IMR-90 (cell line): ENCODE measurements around the gene ANKRD24. TPM values are rescaled to one million over a fixed set of nuclear protein-coding genes. Genes with fewer than 3 reads are reported as not detected.
"Not testable (repeated sequence)": the region's sequence is repeated elsewhere in the genome, so short reads cannot be mapped to it uniquely, and the experiment has no call there.

Experiments
- ATAC-seq: fragments of 200-7000 bp; cut with Tn5 transposase; 2 replicates; pipeline ENCODE4 v1.9.1; 2020; ENCODE audit warnings: low read depth, mild to moderate bottlenecking, moderate library complexity
- BruUV-seq: library from RNA; stranded (reverse); fragments of 400-500 nt; replicated peaks from 2 replicates; lab custom pipeline; 2021; lab: Mats Ljungman, UMichigan
- CTCF ChIA-PET: fragments of 300-600 bp; formaldehyde crosslinking; extraction: SDS; loops from one replicate; lab custom pipeline; 2021; ENCODE audit warnings: antibody characterized with exemption; lab: Yijun Ruan, JAX
- POLR2A ChIA-PET: fragments of 300-600 bp; sonication (Branson Sonifier 250); formaldehyde crosslinking; loops from one replicate; lab custom pipeline; 2022; ENCODE audit warnings: antibody characterized with exemption; ENCODE audit not compliant: unreplicated experiment; lab: Charles Lee
- DNase-seq: peaks from one replicate; pipeline ENCODE4 v3.0.0; 2013
- H2AFZ ChIP-seq: replicated peaks from 2 replicates; pipeline ENCODE3; 2013; ENCODE audit warnings: low read length, mild to moderate bottlenecking; ENCODE audit not compliant: poor library complexity
- H2AK5ac ChIP-seq: 2 replicates; pipeline ENCODE4 v1.6.1; 2013; ENCODE audit warnings: low read depth, low read length, inconsistent platforms
- H2AK9ac ChIP-seq: replicated peaks from 2 replicates; pipeline ENCODE3; 2013; ENCODE audit warnings: mild to moderate bottlenecking, low read depth, low read length, moderate library complexity; ENCODE audit not compliant: poor library complexity
- H2BK120ac ChIP-seq: 2 replicates; pipeline ENCODE4 v1.6.1; 2013; ENCODE audit warnings: low read depth, low read length, inconsistent platforms
- H2BK15ac ChIP-seq: 3 replicates; pipeline ENCODE4 v1.6.1; 2013; ENCODE audit warnings: low read depth, low read length, inconsistent platforms
- H2BK20ac ChIP-seq: 2 replicates; pipeline ENCODE4 v1.6.1; 2013; ENCODE audit warnings: low read depth, mild to moderate bottlenecking, inconsistent platforms, low read length, moderate library complexity
- H2BK5ac ChIP-seq: 2 replicates; pipeline ENCODE4 v1.6.1; 2013; ENCODE audit warnings: mild to moderate bottlenecking, low read depth, low read length, inconsistent platforms; ENCODE audit not compliant: poor library complexity, severe bottlenecking
- H3K14ac ChIP-seq: replicated peaks from 2 replicates; pipeline ENCODE4 v1.6.1; 2013; ENCODE audit warnings: low read depth, low read length, inconsistent platforms
- H3K18ac ChIP-seq: 2 replicates; pipeline ENCODE4 v1.6.1; 2013; ENCODE audit warnings: low read depth, low read length, control low read depth
- H3K23ac ChIP-seq: 2 replicates; pipeline ENCODE4 v1.6.1; 2013; ENCODE audit warnings: low read depth, low read length, inconsistent platforms
- H3K27ac ChIP-seq: 2 replicates; pipeline ENCODE4 v1.5.1; 2013; ENCODE audit warnings: mild to moderate bottlenecking, control low read depth, low read length; ENCODE audit not compliant: insufficient read depth
- H3K27me3 ChIP-seq: 2 replicates; pipeline ENCODE4 v1.6.1; 2013; ENCODE audit warnings: low read length; ENCODE audit not compliant: control insufficient read depth, insufficient read depth
- H3K36me3 ChIP-seq: 2 replicates; pipeline ENCODE4 v1.6.1; 2013; ENCODE audit warnings: low read length, mixed read lengths; ENCODE audit not compliant: control insufficient read depth, insufficient read depth
- H3K4ac ChIP-seq: 2 replicates; pipeline ENCODE4 v1.6.1; 2013; ENCODE audit warnings: low read depth, low read length, inconsistent platforms
- H3K4me1 ChIP-seq: 2 replicates; pipeline ENCODE4 v1.6.1; 2013; ENCODE audit warnings: low read length, mixed read lengths; ENCODE audit not compliant: control insufficient read depth, insufficient read depth
- H3K4me2 ChIP-seq: 2 replicates; pipeline ENCODE4 v1.6.1; 2013; ENCODE audit warnings: low read depth, mild to moderate bottlenecking, control low read depth, low read length, moderate library complexity
- H3K4me3 ChIP-seq: 2 replicates; pipeline ENCODE4 v1.5.1; 2013; ENCODE audit warnings: low read depth, mild to moderate bottlenecking, control low read depth, low read length, moderate library complexity; ENCODE audit not compliant: insufficient read depth
- H3K56ac ChIP-seq: 2 replicates; pipeline ENCODE4 v1.6.1; 2013; ENCODE audit warnings: low read length, inconsistent platforms; ENCODE audit not compliant: insufficient read depth; ENCODE audit errors: extremely low read depth
- H3K79me1 ChIP-seq, 2 experiments: 2 replicates each; pipeline ENCODE4 v1.6.1; 2013; ENCODE audit warnings: low read length in 2 of 2, inconsistent platforms in 1 of 2, low read depth in 1 of 2
- H3K9ac ChIP-seq: 2 replicates; pipeline ENCODE4 v1.6.1; 2013; ENCODE audit warnings: low read depth, low read length, control low read depth
- H3K9me1 ChIP-seq: 2 replicates; pipeline ENCODE4 v1.6.1; 2013; ENCODE audit warnings: low read length, inconsistent platforms; ENCODE audit not compliant: insufficient read depth
- H3K9me3 ChIP-seq: 2 replicates; pipeline ENCODE4 v1.6.1; 2013; ENCODE audit warnings: low read length; ENCODE audit not compliant: control insufficient read depth, insufficient read depth
- H4K20me1 ChIP-seq: 2 replicates; pipeline ENCODE4 v1.6.1; 2013; ENCODE audit warnings: low read length, inconsistent platforms; ENCODE audit not compliant: insufficient read depth
- H4K5ac ChIP-seq: 2 replicates; pipeline ENCODE4 v1.6.1; 2013; ENCODE audit warnings: mild to moderate bottlenecking, low read depth, low read length, control low read depth
- H4K8ac ChIP-seq, 2 experiments: 2 replicates each; pipeline ENCODE4 v1.6.1; 2013; ENCODE audit warnings: low read depth in 2 of 2, low read length in 2 of 2, control low read depth in 1 of 2, inconsistent platforms in 1 of 2
- H4K91ac ChIP-seq: 2 replicates; pipeline ENCODE4 v1.6.1; 2013; ENCODE audit warnings: low read depth, low read length, inconsistent platforms; ENCODE audit not compliant: insufficient read depth
- MAZ ChIP-seq: IDR thresholded peaks from 2 replicates; pipeline ENCODE4 v1.6.1; 2012; ENCODE audit warnings: low read depth, mild to moderate bottlenecking, low read length, improper control_type of control experiment, moderate library complexity, borderline replicate concordance
- NFE2L2 ChIP-seq: fragments of 150-350 bp; IDR thresholded peaks from 2 replicates; pipeline ENCODE4 v1.6.1; 2016; ENCODE audit warnings: low read depth, mild to moderate bottlenecking, low read length
- WGBS, 2 experiments: methylation state at CpG; one replicate each; pipeline versions ENCODE4 v1.1.5 to v1.1.7; 2013; ENCODE audit warnings: missing lambda C conversion rate in 2 of 2; ENCODE audit not compliant: insufficient read length in 1 of 2; ENCODE audit errors: extremely low coverage in 2 of 2; 5-methylcytosine and 5-hydroxymethylcytosine counted together
- dilution Hi-C: fragments of 300-500 bp; cut with HindIII; formaldehyde crosslinking; loops from one replicate; pipeline ENCODE4 v1.14.3; 2018; ENCODE audit warnings: low sequenced_read_pairs; ENCODE audit not compliant: unreplicated experiment
- in situ Hi-C: fragments of 300-500 bp; cut with MboI; formaldehyde crosslinking; loops from 3 replicates; pipeline ENCODE4 v1.14.3; 2019; ENCODE audit warnings: low sequenced_read_pairs, inconsistent platforms, mixed read lengths
- intact Hi-C: fragments of 100-400 bp; cut with micrococcal nuclease; formaldehyde crosslinking; loops from 2 replicates; pipeline ENCODE4 v1.10.0; 2022
- polyA plus RNA-seq, 3 experiments: library from polyadenylated mRNA; depleted of rRNA; stranded (reverse); fragments of >200 nt; gene quantifications; 2 replicates each; pipeline ENCODE4 v1.2.3, GENCODE V29; 2012; ENCODE audit warnings: low replicate concordance in 1 of 3
- total RNA-seq: library from RNA; depleted of rRNA; stranded (reverse); fragments of >200 nt; gene quantifications from 2 replicates; pipeline ENCODE4 v1.2.3, GENCODE V29; 2012

The ANKRD24 gene
- total and polyA plus RNA-seq, 2 of the 4 experiments (the other 2 are of a cell fraction), result 0.18 to 0.21 TPM

- H3K14ac ChIP-seq, result 0 out of 2 replicates have a peak within 1 kb of the TSS, but pooled peaks have one; percentile 10
- H3K4ac ChIP-seq, result no peak within 1 kb of the TSS
- H2AFZ ChIP-seq, result peak within 1 kb of the TSS; percentile 85
- no peaks in the 10 kb centered on the region for H3K79me1 ChIP-seq
- DNase-seq (peak; percentile 65), ATAC-seq (peak; percentile 74)
- H4K8ac ChIP-seq, result peak within 1 kb of the TSS in 1 of 2 experiments; percentile 46; a peak in 3 of 4 replicates
- peaks cover 8% of the 10 kb centered on the region; the same call in 1 of the 2 replicates for H3K4me1 ChIP-seq
- POLR2A ChIA-PET, result no interaction called here
- peak within 1 kb of the TSS; percentile 31 for H2AK9ac ChIP-seq
- no CpG with 5 or more reads among the region's 19 CpGs for WGBS, 2 experiments
- H2AK5ac ChIP-seq, result peak within 1 kb of the TSS; percentile 90; the same call in 1 of the 2 replicates
- no peak within 1 kb of the TSS; the same call in 1 of the 2 replicates for H3K9ac ChIP-seq
- H3K27me3 ChIP-seq, result peaks cover 6% of the 10 kb centered on the region
- dilution Hi-C loops, result no loop called here
- H2BK20ac ChIP-seq, result no peak within 1 kb of the TSS
- CTCF ChIA-PET, result no interaction called here
- H3K9me1 ChIP-seq, result no peaks in the 10 kb centered on the region; the same call in 1 of the 2 replicates
- H2BK15ac ChIP-seq, result no peak within 1 kb of the TSS
- no peak within 1 kb of the TSS for H3K4me3 ChIP-seq
- TF ChIP-seq MAZ, result peak; percentile 60; the same call in 1 of the 2 replicates
- no peak for TF ChIP-seq NFE2L2
- H4K91ac ChIP-seq, result no peak within 1 kb of the TSS; the same call in 1 of the 2 replicates
- no TSS peak for BruUV-seq
- H3K9me3 ChIP-seq, result no peaks in the 10 kb centered on the region
- H4K20me1 ChIP-seq, result no peaks in the 10 kb centered on the region
- intact Hi-C loops, result no loop called here
- H3K27ac ChIP-seq, result no peak within 1 kb of the TSS
- peak within 1 kb of the TSS; percentile 35; the same call in 1 of the 2 replicates for H3K4me2 ChIP-seq
- peak within 1 kb of the TSS; percentile 46; the same call in 1 of the 2 replicates for H2BK120ac ChIP-seq
- H3K23ac ChIP-seq, result peak within 1 kb of the TSS; percentile 42; the same call in 1 of the 2 replicates
- H3K56ac ChIP-seq, result no peak within 1 kb of the TSS
- peak within 1 kb of the TSS; percentile 57; the same call in 1 of the 2 replicates for H4K5ac ChIP-seq
- peak within 1 kb of the TSS; percentile 9; the same call in 1 of the 2 replicates for H3K18ac ChIP-seq
- no peaks in the 10 kb centered on the region for H3K36me3 ChIP-seq
- in situ Hi-C loops, result no loop called here
- H2BK5ac ChIP-seq, result no peak within 1 kb of the TSS
Observed at GRCh38 chr19:4229179-4229931, 46.9 kb downstream of the ANKRD24 start, which contains the start of gene EBI3. TSS of gene EBI3 (plus strand) at chr19:4229523. CDS start at chr19:4229551, 28 bp downstream.

GRCh38 chr19:4230237-4230636, 47.7 kb downstream of the ANKRD24 start:
- H3K18ac ChIP-seq, DNase-seq, H3K27ac ChIP-seq, H3K79me1 ChIP-seq, H3K9me3 ChIP-seq, H4K20me1 ChIP-seq, H2BK20ac ChIP-seq, H3K56ac ChIP-seq, H2AFZ ChIP-seq, BruUV-seq, POLR2A ChIA-PET, intact Hi-C loops, CTCF ChIA-PET, H2AK9ac ChIP-seq, H3K14ac ChIP-seq, ATAC-seq, dilution Hi-C loops, H3K4me1 ChIP-seq, H3K9ac ChIP-seq, H3K23ac ChIP-seq, H3K4me2 ChIP-seq, H3K4me3 ChIP-seq, H3K36me3 ChIP-seq, H4K91ac ChIP-seq, H4K8ac ChIP-seq, H2BK120ac ChIP-seq, in situ Hi-C loops, H3K9me1 ChIP-seq, H2AK5ac ChIP-seq, H2BK5ac ChIP-seq, H2BK15ac ChIP-seq, H3K4ac ChIP-seq, H4K5ac ChIP-seq: not testable (repeated sequence)
- peaks cover 10% of the 10 kb centered on the region for H3K27me3 ChIP-seq
- no CpG with 5 or more reads among the region's 6 CpGs for WGBS, 2 experiments
